Spleen (tissue), 11 donors: ENCODE measurements around the gene EXPH5. TPM values are rescaled to one million over a fixed set of nuclear protein-coding genes. Genes with fewer than 3 reads are reported as not detected.

Experiments used
- DNase-seq: peaks from one replicate; pipeline ENCODE4 v3.0.0-alpha.2; 2020
- H3K27ac ChIP-seq, 8 donors: fragments of 200-600 bp; sonication (generic) in 7 of 8; 1 replicate in 4 of 8; 2 replicates in 4 of 8; pipeline versions ENCODE4 v1.5.0 to v1.8.0; 2016 to 2021; ENCODE audit warnings: inconsistent platforms in 4 of 8, mild to moderate bottlenecking in 4 of 8, moderate library complexity in 1 of 8
- H3K27me3 ChIP-seq, 7 donors: fragments of 200-600 bp; sonication (generic) in 6 of 7; replicated peaks in 1 of 7; 1 replicate in 4 of 7; 2 replicates in 3 of 7; pipeline versions ENCODE4 v1.5.0 to v1.8.0; 2016 to 2021; ENCODE audit warnings: inconsistent platforms in 3 of 7, mild to moderate bottlenecking in 1 of 7
- H3K36me3 ChIP-seq, 6 donors: fragments of 200-600 bp; sonication (generic) in 5 of 6; 1 replicate in 4 of 6; 2 replicates in 2 of 6; pipeline versions ENCODE4 v1.5.0 to v1.8.0; 2016 to 2021; ENCODE audit warnings: inconsistent platforms in 2 of 6
- H3K4me1 ChIP-seq, 6 donors: fragments of 200-600 bp; sonication (generic) in 5 of 6; 1 replicate in 3 of 6; 2 replicates in 3 of 6; pipeline versions ENCODE4 v1.5.0 to v1.8.0; 2016 to 2021; ENCODE audit warnings: inconsistent platforms in 3 of 6
- H3K4me3 ChIP-seq, 8 donors: fragments of 200-600 bp; sonication (generic) in 7 of 8; 1 replicate in 4 of 8; 2 replicates in 4 of 8; pipeline versions ENCODE4 v1.5.0 to v1.8.0; 2016 to 2021; ENCODE audit warnings: inconsistent platforms in 4 of 8, mild to moderate bottlenecking in 4 of 8, moderate library complexity in 2 of 8
- H3K9me3 ChIP-seq, 8 donors: fragments of 200-600 bp; sonication (generic) in 7 of 8; 1 replicate in 4 of 8; 2 replicates in 4 of 8; pipeline versions ENCODE4 v1.5.0 to v1.8.0; 2016 to 2021; ENCODE audit warnings: inconsistent platforms in 4 of 8
- CTCF ChIP-seq, 11 experiments: fragments of 200-600 bp in 7 of 11; fragments of 450-650 bp in 4 of 11; sonication (generic) in 4 of 11; IDR thresholded peaks in 8 of 11; conservative IDR thresholded peaks in 3 of 11; 1 replicate in 7 of 11; 2 replicates in 4 of 11; pipeline versions ENCODE4 v1.4.0 to v1.8.0; 2016 to 2021; ENCODE audit warnings: antibody characterized with exemption in 11 of 11, inconsistent platforms in 4 of 11, mild to moderate bottlenecking in 1 of 11
- POLR2A ChIP-seq, 3 donors: fragments of 450-650 bp; IDR thresholded peaks; one replicate each; pipeline ENCODE4 v1.5.1; 2017; ENCODE audit warnings: antibody characterized with exemption in 3 of 3, mild to moderate bottlenecking in 1 of 3
- POLR2AphosphoS5 ChIP-seq, 3 donors: sonication (generic); formaldehyde crosslinking; IDR thresholded peaks; one replicate each; pipeline ENCODE4 v1.5.1; 2017; ENCODE audit warnings: antibody characterized with exemption in 3 of 3
- WGBS, 5 donors: extraction: QIAGEN DNeasy Blood & Tissue Kit in 3 of 5; methylation state at CpG; one replicate each; pipeline versions ENCODE4 v1.1.5 to v1.1.7; 2013 to 2018; 5-methylcytosine and 5-hydroxymethylcytosine counted together
- intact Hi-C: fragments of 100-400 bp; cut with DNase I; formaldehyde crosslinking; loops from one replicate; pipeline ENCODE4 v1.15.0; 2023; ENCODE audit warnings: low total_unique reads
- polyA plus RNA-seq, 3 donors: library from polyadenylated mRNA; stranded (reverse); fragments of 200-250 nt; gene quantifications; one replicate each; pipeline ENCODE4 v1.2.1, GENCODE V29; 2013
- total RNA-seq, 7 donors: library from RNA; depleted of rRNA in 3 of 7; stranded (reverse); fragments of >200 nt in 3 of 7; fragmentation: NEBNext Ultra II Directional in 4 of 7; extraction: Animal tissue kit (Norgen Biotek cat#: 25700) in 4 of 7; gene quantifications; one replicate each; pipeline versions ENCODE4 v1.1.0 to v1.2.1, GENCODE V29; 2016 to 2021
- donor health status: healthy with polysubstance abuse.
- donor health status: DM: no; HTN: no; CAD: no; lungs with moderate emphysema.
- donor health status: DM: no; HTN: no; CAD: no.
- donor health status: Bipolar disorder and iron deficiency.
- donor health status: healthy.
- donor health status: DM: no; HTN: no; CAD: no.
- donor health status: DM: yes; HTN: yes; CAD: no.

The EXPH5 gene
- total and polyA plus RNA-seq, 10 donors, result 0.05 to 1.9 (median 0.77) TPM

DNA sequence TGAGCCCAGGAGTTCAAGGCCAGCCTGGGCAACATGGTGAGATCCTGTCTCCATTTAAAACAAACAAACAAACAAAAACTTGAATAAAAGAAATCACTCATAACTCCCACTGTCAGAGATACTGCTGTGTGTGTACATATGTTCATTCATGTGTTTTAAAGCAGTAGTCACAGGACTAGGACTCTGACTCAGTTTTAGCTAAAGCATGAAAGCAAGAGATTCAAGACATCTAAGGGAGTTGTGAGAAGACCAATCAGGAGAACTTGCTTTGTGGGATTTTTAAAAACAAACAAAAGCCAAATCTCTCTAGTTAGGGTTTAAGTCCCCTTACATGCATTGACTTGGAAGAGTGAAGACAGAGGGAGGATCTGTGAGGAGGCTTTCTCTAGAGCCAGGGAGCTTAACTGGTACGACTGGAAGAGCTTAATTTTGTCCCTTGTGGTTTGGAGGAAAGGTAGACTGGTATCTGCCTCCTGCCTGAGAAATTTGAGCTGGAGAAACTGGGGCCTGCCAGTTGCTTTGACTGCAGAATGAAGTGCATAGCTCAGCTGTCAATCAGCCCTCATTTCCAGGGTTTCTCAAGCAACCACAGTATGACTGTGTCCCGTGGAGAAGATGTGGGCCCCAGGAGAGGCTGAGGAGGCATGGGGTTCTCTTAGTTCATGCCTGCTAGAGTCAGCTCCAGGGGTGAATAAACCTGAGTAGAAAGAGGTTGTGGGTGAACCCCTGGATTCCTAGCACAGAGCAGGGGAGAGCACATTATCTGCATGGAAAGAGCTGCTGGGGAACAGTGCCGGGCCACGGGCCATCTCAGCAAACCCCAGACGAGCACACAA lies 30.6 kb downstream of the EXPH5 start:
- intact Hi-C loops, result no loop called here

GRCh38 chr11:108561535-108561991 lies 32.0 kb downstream of the EXPH5 start:
- no peak for DNase-seq
- Histone ChIP-seq H3K27me3 (no peaks in the 10 kb centered on the region), H3K4me3 (no peak overlapping the region), H3K36me3 (no peaks in the 10 kb centered on the region), H3K27ac (no peak overlapping the region), H3K9me3 (no peaks in the 10 kb centered on the region), H3K4me1 (peaks cover 0 to 8% (median 0%) of the 10 kb centered on the region in 6 donors)
- 54 to 69% (median 58%) methylated on average over 3 of the region's 3 CpGs for WGBS, 5 donors
- no peak for TF ChIP-seq CTCF (IDR thresholded peaks at IDR 0.05 in 8 of 11, conservative IDR thresholded peaks at IDR 0.05 in 3 of 11)
- no peak for TF ChIP-seq POLR2A (IDR thresholded peaks at IDR 0.05)
- no peak for TF ChIP-seq POLR2AphosphoS5 (IDR thresholded peaks at IDR 0.05)
- intact Hi-C loops, result no loop called here

More for the DNA sequence above, 30.6 kb downstream of the EXPH5 start:
- H3K4me1 ChIP-seq, result peaks cover 0 to 8% (median 0%) of the 10 kb centered on the region in 6 donors
- H3K9me3 ChIP-seq, result no peaks in the 10 kb centered on the region
- H3K27ac ChIP-seq, result no peak overlapping the region
- no peaks in the 10 kb centered on the region for H3K27me3 ChIP-seq
- WGBS, 5 donors, result 70 to 89% (median 83%) methylated on average over 5 of the region's 5 CpGs
- H3K36me3 ChIP-seq, result no peaks in the 10 kb centered on the region
- H3K4me3 ChIP-seq, result no peak overlapping the region
- DNase-seq, result no peak
- no peak for TF ChIP-seq CTCF (IDR thresholded peaks at IDR 0.05 in 8 of 11, conservative IDR thresholded peaks at IDR 0.05 in 3 of 11)
- TF ChIP-seq POLR2AphosphoS5 (IDR thresholded peaks at IDR 0.05), result no peak
- TF ChIP-seq POLR2A (IDR thresholded peaks at IDR 0.05), result no peak

GRCh38 chr11:108559904-108560303 lies 33.7 kb downstream of the EXPH5 start:
- no peak overlapping the region for H3K4me3 ChIP-seq
- intact Hi-C loops, result no loop called here
- no peaks in the 10 kb centered on the region for H3K36me3 ChIP-seq
- no peak for TF ChIP-seq CTCF (IDR thresholded peaks at IDR 0.05 in 8 of 11, conservative IDR thresholded peaks at IDR 0.05 in 3 of 11)
- no peak for TF ChIP-seq POLR2A (IDR thresholded peaks at IDR 0.05)
- TF ChIP-seq POLR2AphosphoS5 (IDR thresholded peaks at IDR 0.05), result no peak
- H3K27me3 ChIP-seq, result no peaks in the 10 kb centered on the region
- 80 to 96% (median 85%) methylated on average over 2 of the region's 2 CpGs for WGBS, 5 donors
- no peak overlapping the region for H3K27ac ChIP-seq
- no peak for DNase-seq
- H3K9me3 ChIP-seq, result no peaks in the 10 kb centered on the region
- peaks cover 0 to 8% (median 0%) of the 10 kb centered on the region in 6 donors for H3K4me1 ChIP-seq

DNA sequence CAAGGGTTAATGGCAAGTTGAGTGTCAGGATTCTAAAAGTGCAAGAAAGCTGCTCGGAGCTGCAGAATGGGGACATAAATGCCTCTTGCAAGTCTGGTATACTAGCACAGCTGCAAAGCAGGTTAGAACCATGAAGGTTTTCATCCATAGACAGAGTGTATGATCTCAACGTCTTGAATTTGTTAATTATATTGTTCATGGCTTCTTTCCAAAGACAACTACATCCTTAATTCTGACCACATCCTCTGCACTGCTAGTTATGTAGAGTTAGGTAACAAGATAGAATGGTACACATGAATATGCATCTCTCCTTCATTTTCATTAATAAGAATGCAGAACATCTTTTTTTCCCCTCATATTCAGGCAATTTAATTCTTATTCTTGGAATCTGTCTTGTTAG lies 34.2 kb downstream of the EXPH5 start:
- Histone ChIP-seq H3K4me1 (peaks cover 0 to 8% (median 0%) of the 10 kb centered on the region in 6 donors), H3K4me3 (no peak overlapping the region), H3K9me3 (no peaks in the 10 kb centered on the region), H3K27me3 (no peaks in the 10 kb centered on the region), H3K27ac (no peak overlapping the region), H3K36me3 (no peaks in the 10 kb centered on the region)
- WGBS, 5 donors, result 18 to 36% (median 22%) methylated on average over 2 of the region's 2 CpGs
- DNase-seq, result no peak
- intact Hi-C loops, result no loop called here
- TF ChIP-seq POLR2AphosphoS5 (IDR thresholded peaks at IDR 0.05) (no peak), CTCF (IDR thresholded peaks at IDR 0.05 in 8 of 11, conservative IDR thresholded peaks at IDR 0.05 in 3 of 11) (no peak), POLR2A (IDR thresholded peaks at IDR 0.05) (no peak)
